ENCODE data around the gene SERAC1. TPM values are rescaled to one million over a fixed set of nuclear protein-coding genes. Genes with fewer than 3 reads are reported as not detected.
"Not testable (repeated sequence)": the region's sequence is repeated elsewhere in the genome, so short reads cannot be mapped to it uniquely, and the experiment has no call there.

SERAC1 gene
- total and polyA plus RNA-seq, 7 experiments from 2014 or later = 2.4 to 5.4 (median 2.6) TPM

DNA sequence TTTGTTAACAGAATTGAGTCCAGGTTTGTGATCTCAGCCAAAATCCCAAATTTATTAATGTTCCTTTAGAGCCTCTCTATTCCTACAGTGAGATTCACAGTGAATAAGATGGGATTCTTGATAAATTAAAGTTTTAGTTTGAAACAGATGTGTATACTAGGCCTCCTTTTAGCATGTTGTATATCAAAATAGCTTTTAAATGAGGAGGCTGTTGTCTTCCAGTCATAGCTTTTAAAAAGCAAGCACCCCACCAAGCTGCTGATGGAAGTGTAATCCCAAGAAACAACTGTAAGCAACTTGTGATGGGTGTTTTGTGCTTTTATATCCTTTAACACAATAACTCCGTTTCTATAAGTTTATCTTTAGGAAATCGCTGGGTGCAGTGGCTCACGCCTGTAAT, 7.0 kb upstream of the SERAC1 start:
- H3K36me3 Mint-ChIP-seq = peaks cover 14 to 56% (median 51%) of the 10 kb centered on the region in 5 donors
- ATAC-seq = no peak

DNA sequence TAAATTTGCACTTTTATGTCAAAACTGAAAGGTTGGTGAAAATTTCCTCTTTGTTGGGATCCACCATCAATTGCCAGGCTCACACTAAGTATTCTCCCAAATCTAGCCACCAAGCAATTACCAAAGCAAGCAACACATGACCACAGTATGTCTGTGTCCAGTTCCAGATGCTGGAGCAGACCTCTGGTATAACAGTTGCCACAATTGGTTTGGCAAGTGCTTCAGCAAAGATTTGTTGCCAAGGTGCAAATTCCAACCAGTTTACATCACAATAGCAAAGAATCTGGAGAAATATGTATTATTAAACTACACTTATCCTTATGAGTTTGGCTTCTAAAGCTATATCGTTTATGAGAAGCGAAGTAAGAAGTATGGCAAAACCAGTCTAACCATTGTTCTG, 6.5 kb upstream of the SERAC1 start:
- Mint-ChIP-seq H3K36me3 (peaks cover 14 to 50% (median 46%) of the 10 kb centered on the region in 5 donors), H3K4me1 (peaks cover 14 to 61% (median 39%) of the 10 kb centered on the region in 7 donors), H3K4me3 (no peak overlapping the region), H3K27me3 (no peaks in the 10 kb centered on the region), H3K9me3 (peaks cover 0 to 14% (median 0%) of the 10 kb centered on the region in 11 donors), H3K27ac (peak overlapping the region in 1 of 9 donors; percentile 39)
- DNase-seq (no peak), ATAC-seq (no peak)
- H3K9me3 ChIP-seq (ENCODE audit: control insufficient read depth in 2 of 3, low read length in 3 of 3) = no peaks in the 10 kb centered on the region
- peaks cover 0 to 7% (median 0%) of the 10 kb centered on the region in 3 experiments for H3K36me3 ChIP-seq (ENCODE audit: control insufficient read depth in 2 of 3, insufficient read depth in 3 of 3, low read length in 3 of 3)
- no peaks in the 10 kb centered on the region for H3K4me1 ChIP-seq (ENCODE audit: control insufficient read depth in 2 of 2, insufficient read depth in 2 of 2, low read length in 2 of 2)
- intact Hi-C loops (cut with micrococcal nuclease) = no loop called here
- H3K27ac ChIP-seq (ENCODE audit: low read depth, low read length) = no peak overlapping the region
- ChIA-PET CTCF (no interaction called here), POLR2A (no interaction called here)
- no peak overlapping the region for H3K4me3 ChIP-seq (ENCODE audit: low read length)
- no peaks in the 10 kb centered on the region for H3K27me3 ChIP-seq (ENCODE audit: control insufficient read depth in 2 of 2, insufficient read depth in 2 of 2, low read length in 2 of 2)

More for the DNA sequence above, 7.0 kb upstream of the SERAC1 start:
- Histone ChIP-seq H3K9me3 (ENCODE audit: control insufficient read depth in 2 of 3, low read length in 3 of 3) (no peaks in the 10 kb centered on the region), H3K4me3 (ENCODE audit: low read length) (no peak overlapping the region), H3K27me3 (ENCODE audit: control insufficient read depth in 2 of 2, insufficient read depth in 2 of 2, low read length in 2 of 2) (no peaks in the 10 kb centered on the region), H3K4me1 (ENCODE audit: control insufficient read depth in 2 of 2, insufficient read depth in 2 of 2, low read length in 2 of 2) (no peaks in the 10 kb centered on the region), H3K36me3 (ENCODE audit: control insufficient read depth in 2 of 3, insufficient read depth in 3 of 3, low read length in 3 of 3) (peaks cover 0 to 7% (median 0%) of the 10 kb centered on the region in 3 experiments), H3K27ac (ENCODE audit: low read depth, low read length) (no peak overlapping the region)
- H3K27ac Mint-ChIP-seq = peak overlapping the region in 1 of 9 donors; percentile 41
- DNase-seq = no peak
- H3K9me3 Mint-ChIP-seq = peaks cover 0 to 16% (median 0%) of the 10 kb centered on the region in 11 donors
- ChIA-PET CTCF (no interaction called here), POLR2A (no interaction called here)
- no peaks in the 10 kb centered on the region for H3K27me3 Mint-ChIP-seq
- intact Hi-C loops (cut with micrococcal nuclease) = no loop called here
- peaks cover 14 to 64% (median 43%) of the 10 kb centered on the region in 7 donors for H3K4me1 Mint-ChIP-seq
- no peak overlapping the region for H3K4me3 Mint-ChIP-seq

DNA sequence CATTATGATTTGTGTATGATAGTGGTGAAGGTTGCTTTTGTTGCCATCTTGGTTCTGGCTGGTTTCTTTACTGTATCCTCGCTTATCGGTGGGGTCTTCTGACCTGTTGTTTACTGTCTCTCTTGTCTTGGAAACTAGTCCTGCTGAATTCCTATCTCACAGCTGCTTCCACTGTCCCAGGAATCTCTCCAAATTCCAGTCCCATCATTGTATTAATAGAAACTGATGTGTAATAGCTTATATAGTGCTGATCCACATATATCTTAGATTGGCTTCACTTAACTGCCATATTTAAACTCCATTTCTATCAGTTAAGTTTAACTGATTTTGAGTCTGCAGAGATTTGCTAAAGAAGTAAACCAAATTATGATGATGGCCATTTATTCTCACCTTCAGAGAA, 6.0 kb upstream of the SERAC1 start:
- H3K9me3 ChIP-seq (ENCODE audit: control insufficient read depth in 2 of 3, low read length in 3 of 3) = no peaks in the 10 kb centered on the region
- H3K9me3 Mint-ChIP-seq = peaks cover 0 to 10% (median 0%) of the 10 kb centered on the region in 11 donors
- H3K27ac Mint-ChIP-seq = peak overlapping the region in 1 of 9 donors; percentile 22
- no peak overlapping the region for H3K4me3 ChIP-seq (ENCODE audit: low read length)
- peaks cover 14 to 45% (median 42%) of the 10 kb centered on the region in 5 donors for H3K36me3 Mint-ChIP-seq
- H3K4me1 Mint-ChIP-seq = peaks cover 14 to 56% (median 34%) of the 10 kb centered on the region in 7 donors
- no peak overlapping the region for H3K27ac ChIP-seq (ENCODE audit: low read depth, low read length)
- no peaks in the 10 kb centered on the region for H3K27me3 ChIP-seq (ENCODE audit: control insufficient read depth in 2 of 2, insufficient read depth in 2 of 2, low read length in 2 of 2)
- H3K4me3 Mint-ChIP-seq = no peak overlapping the region
- peaks cover 0 to 7% (median 0%) of the 10 kb centered on the region in 3 experiments for H3K36me3 ChIP-seq (ENCODE audit: control insufficient read depth in 2 of 3, insufficient read depth in 3 of 3, low read length in 3 of 3)
- ATAC-seq = no peak
- H3K4me1 ChIP-seq (ENCODE audit: control insufficient read depth in 2 of 2, insufficient read depth in 2 of 2, low read length in 2 of 2) = no peaks in the 10 kb centered on the region
- CTCF ChIA-PET = no interaction called here
- H3K27me3 Mint-ChIP-seq = no peaks in the 10 kb centered on the region
- no peak for DNase-seq
- POLR2A ChIA-PET = no interaction called here
- intact Hi-C loops (cut with micrococcal nuclease) = no loop called here

DNA sequence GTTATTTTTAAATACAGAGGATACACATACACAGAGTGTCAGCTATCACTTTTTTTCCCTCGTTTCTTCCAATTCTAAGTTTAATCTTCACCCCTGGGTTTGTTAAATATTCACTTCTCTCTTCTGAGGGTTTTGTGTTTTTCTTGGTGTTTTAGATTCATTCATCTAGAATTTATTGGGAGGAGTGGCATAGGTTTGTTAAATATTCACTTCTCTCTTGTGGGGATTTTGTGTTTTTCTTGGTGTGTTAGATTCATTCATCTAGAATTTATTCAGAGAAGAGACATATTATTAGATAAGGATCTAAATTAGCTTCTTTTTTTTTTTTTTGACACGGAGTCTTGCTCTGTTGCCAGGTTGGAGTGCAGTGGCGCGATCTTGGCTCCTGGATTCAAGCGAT, 3.9 kb upstream of the SERAC1 start:
- Histone ChIP-seq H3K4me1 (ENCODE audit: control insufficient read depth in 2 of 2, insufficient read depth in 2 of 2, low read length in 2 of 2) (peaks cover 0 to 5% of the 10 kb centered on the region in 2 donors), H3K4me3 (ENCODE audit: low read length) (no peak overlapping the region), H3K27ac (ENCODE audit: low read depth, low read length) (no peak overlapping the region), H3K36me3 (ENCODE audit: control insufficient read depth in 2 of 3, insufficient read depth in 3 of 3, low read length in 3 of 3) (peaks cover 0 to 16% (median 0%) of the 10 kb centered on the region in 3 experiments), H3K9me3 (ENCODE audit: control insufficient read depth in 2 of 3, low read length in 3 of 3) (no peaks in the 10 kb centered on the region), H3K27me3 (ENCODE audit: control insufficient read depth in 2 of 2, insufficient read depth in 2 of 2, low read length in 2 of 2) (no peaks in the 10 kb centered on the region)
- Mint-ChIP-seq H3K4me1 (peaks cover 12 to 57% (median 23%) of the 10 kb centered on the region in 7 donors), H3K36me3 (peaks cover 14 to 32% (median 25%) of the 10 kb centered on the region in 5 donors), H3K4me3 (no peak overlapping the region), H3K27me3 (no peaks in the 10 kb centered on the region), H3K27ac (peak overlapping the region in 2 of 9 donors; percentile 48 to 62), H3K9me3 (no peaks in the 10 kb centered on the region)
- intact Hi-C loops (cut with micrococcal nuclease) = no loop called here
- ChIA-PET POLR2A (no interaction called here), CTCF (no interaction called here)
- ATAC-seq (no peak), DNase-seq (no peak)

DNA sequence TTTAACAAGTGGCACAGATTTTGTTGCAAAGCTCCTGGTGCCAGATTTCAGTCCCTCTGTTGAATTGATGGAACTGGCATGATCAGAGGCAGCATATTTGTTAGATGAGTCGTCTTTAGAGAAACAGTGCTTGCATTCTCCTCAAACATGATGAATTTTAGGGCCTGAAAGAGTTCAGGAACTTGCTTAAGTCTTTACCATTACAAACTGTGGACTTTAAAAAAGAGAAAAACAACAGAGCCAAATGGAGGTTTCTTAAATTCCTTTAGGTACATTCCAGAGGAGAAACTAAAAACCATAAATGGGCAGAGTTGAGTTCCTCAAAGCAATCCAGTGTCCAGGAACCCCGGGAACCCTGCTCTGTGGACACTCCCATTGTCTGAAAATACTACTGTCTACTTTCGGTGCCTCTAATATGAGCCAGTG, 2.6 kb upstream of the SERAC1 start:
- no peaks in the 10 kb centered on the region for H3K9me3 ChIP-seq (ENCODE audit: control insufficient read depth in 2 of 3, low read length in 3 of 3)
- CTCF ChIA-PET = no interaction called here
- Mint-ChIP-seq H3K27ac (no peak overlapping the region), H3K4me1 (peaks cover 18 to 60% (median 35%) of the 10 kb centered on the region in 7 donors), H3K27me3 (no peaks in the 10 kb centered on the region), H3K36me3 (peaks cover 14 to 29% (median 23%) of the 10 kb centered on the region in 5 donors), H3K9me3 (no peaks in the 10 kb centered on the region), H3K4me3 (no peak overlapping the region)
- H3K36me3 ChIP-seq (ENCODE audit: control insufficient read depth in 2 of 3, insufficient read depth in 3 of 3, low read length in 3 of 3) = peaks cover 0 to 16% (median 0%) of the 10 kb centered on the region in 3 experiments
- H3K27ac ChIP-seq (ENCODE audit: low read depth, low read length) = no peak overlapping the region
- no peak for DNase-seq
- peaks cover 0 to 5% of the 10 kb centered on the region in 2 donors for H3K4me1 ChIP-seq (ENCODE audit: control insufficient read depth in 2 of 2, insufficient read depth in 2 of 2, low read length in 2 of 2)
- intact Hi-C loops (cut with micrococcal nuclease) = no loop called here
- no peak overlapping the region for H3K4me3 ChIP-seq (ENCODE audit: low read length)
- ATAC-seq = no peak
- no peaks in the 10 kb centered on the region for H3K27me3 ChIP-seq (ENCODE audit: control insufficient read depth in 2 of 2, insufficient read depth in 2 of 2, low read length in 2 of 2)
- POLR2A ChIA-PET = no interaction called here

DNA sequence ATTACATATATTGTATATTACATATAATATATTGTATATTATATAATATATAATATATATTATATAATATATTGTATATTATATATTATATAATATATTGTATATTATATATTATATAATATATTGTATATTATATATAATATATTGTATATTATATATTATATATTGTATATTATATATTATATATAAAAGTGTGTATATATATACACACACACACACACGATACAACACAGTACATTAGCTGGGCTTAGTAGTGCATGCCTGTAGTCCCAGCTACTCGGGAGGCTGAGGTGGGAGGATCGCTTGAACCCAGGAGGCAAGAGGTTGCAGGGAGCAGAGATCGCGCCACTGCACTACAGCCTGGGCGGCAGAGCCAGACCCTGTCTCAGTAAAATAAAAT, 1.6 kb upstream of the SERAC1 start:
- H3K27ac Mint-ChIP-seq; CTCF ChIA-PET; H3K4me3 ChIP-seq (ENCODE audit: low read length); POLR2A ChIA-PET; DNase-seq; H3K27me3 Mint-ChIP-seq; H3K27me3 ChIP-seq (ENCODE audit: control insufficient read depth in 2 of 2, insufficient read depth in 2 of 2, low read length in 2 of 2); H3K9me3 Mint-ChIP-seq; H3K4me1 ChIP-seq (ENCODE audit: control insufficient read depth in 2 of 2, insufficient read depth in 2 of 2, low read length in 2 of 2); H3K9me3 ChIP-seq (ENCODE audit: control insufficient read depth in 2 of 3, low read length in 3 of 3); H3K4me3 Mint-ChIP-seq; ATAC-seq; H3K27ac ChIP-seq (ENCODE audit: low read depth, low read length): not testable (repeated sequence)
- peaks cover 20 to 60% (median 37%) of the 10 kb centered on the region in 7 donors for H3K4me1 Mint-ChIP-seq
- peaks cover 14 to 29% (median 27%) of the 10 kb centered on the region in 5 donors for H3K36me3 Mint-ChIP-seq
- intact Hi-C loops (cut with micrococcal nuclease) = loop anchor here (2.0 to 10.0 kb wide), 8 partner anchors 143 to 1593 kb away; partner anchors contain the start of genes SNX9 (in 2 of the 2), ACAT2 (in 1 of the 2), SYTL3 (in 1 of the 2) and TMEM181 (in 1 of the 2)
- peaks cover 0 to 16% (median 0%) of the 10 kb centered on the region in 3 experiments for H3K36me3 ChIP-seq (ENCODE audit: control insufficient read depth in 2 of 3, insufficient read depth in 3 of 3, low read length in 3 of 3)

DNA sequence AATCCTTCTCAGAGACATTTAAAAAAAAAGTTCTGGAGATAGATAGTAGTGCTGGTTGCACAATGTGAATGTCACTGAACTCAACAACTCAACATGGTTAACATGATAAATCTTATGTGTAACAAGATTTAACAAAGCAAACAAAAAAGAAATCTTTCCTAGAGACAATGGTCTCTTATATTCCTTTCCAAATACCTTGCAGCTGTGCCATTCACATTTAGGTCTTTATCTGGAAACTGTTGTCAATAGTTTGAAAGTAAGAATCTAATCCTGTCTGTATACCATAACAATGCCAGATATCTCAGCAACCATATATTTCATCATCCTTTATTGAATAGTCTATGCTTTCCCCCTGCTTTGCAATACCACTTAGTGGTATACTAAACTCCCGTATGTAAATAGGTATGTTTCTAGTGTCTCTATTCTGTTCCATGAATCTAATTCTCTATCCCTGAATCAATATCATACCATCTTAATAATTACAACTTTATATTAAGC, 2.1 kb downstream of the SERAC1 start:
- Mint-ChIP-seq H3K27ac (no peak overlapping the region), H3K9me3 (no peaks in the 10 kb centered on the region), H3K4me3 (peak overlapping the region in 1 of 10 donors; percentile 11), H3K4me1 (peaks cover 6 to 33% (median 19%) of the 10 kb centered on the region in 7 donors), H3K27me3 (no peaks in the 10 kb centered on the region), H3K36me3 (peaks cover 0 to 9% (median 1%) of the 10 kb centered on the region in 5 donors)
- Histone ChIP-seq H3K36me3 (ENCODE audit: control insufficient read depth in 2 of 3, insufficient read depth in 3 of 3, low read length in 3 of 3) (peaks cover 0 to 12% (median 0%) of the 10 kb centered on the region in 3 experiments), H3K9me3 (ENCODE audit: control insufficient read depth in 2 of 3, low read length in 3 of 3) (no peaks in the 10 kb centered on the region), H3K27me3 (ENCODE audit: control insufficient read depth in 2 of 2, insufficient read depth in 2 of 2, low read length in 2 of 2) (no peaks in the 10 kb centered on the region), H3K4me3 (ENCODE audit: low read length) (no peak overlapping the region), H3K27ac (ENCODE audit: low read depth, low read length) (no peak overlapping the region), H3K4me1 (ENCODE audit: control insufficient read depth in 2 of 2, insufficient read depth in 2 of 2, low read length in 2 of 2) (peaks cover 0 to 5% of the 10 kb centered on the region in 2 donors)
- ChIA-PET POLR2A (interaction anchor here (0.5 kb wide), 1 partner anchor 113 kb away, joined by 4 read pairs; no protein-coding TSS in a partner anchor), CTCF (no interaction called here)
- ATAC-seq = no peak
- intact Hi-C loops (cut with micrococcal nuclease) = loop anchor here (5.0 to 10.0 kb wide), 6 partner anchors 341 to 1596 kb away; partner anchors contain the start of genes SNX9 (in 2 of the 2), ACAT2 (in 1 of the 2), SYTL3 (in 1 of the 2) and TMEM181 (in 1 of the 2)
- DNase-seq = no peak

Data from naive thymus-derived CD4-positive, alpha-beta T cell (primary cell).